BJ (cell line): Measurements from ENCODE around the gene ACOX2. TPM values are rescaled to one million over a fixed set of nuclear protein-coding genes. Genes with fewer than 3 reads are reported as not detected.
A peak's percentile ranks its signal among the peaks of the same experiment; 100 is the strongest.

Experiments used
- CTCF ChIA-PET: fragments of 350-600 bp; formaldehyde crosslinking; extraction: SDS; loops from one replicate; lab custom pipeline; 2021; ENCODE audit warnings: antibody characterized with exemption, inconsistent platforms; lab: Yijun Ruan, JAX
- POLR2A ChIA-PET: fragments of 300-600 bp; sonication (Branson Sonifier 250); formaldehyde crosslinking; extraction: SDS; loops from one replicate; lab custom pipeline; 2021; ENCODE audit warnings: antibody characterized with exemption; lab: Charles Lee
- DNase-seq: peaks from one replicate; pipeline ENCODE4 v3.0.0-alpha.2; 2011; ENCODE audit warnings: low read depth
- H3K27me3 ChIP-seq: 2 replicates; pipeline ENCODE4 v1.6.0; 2011; ENCODE audit warnings: low read length; ENCODE audit not compliant: control insufficient read depth, insufficient read depth
- H3K36me3 ChIP-seq: 2 replicates; pipeline ENCODE4 v1.5.1; 2011; ENCODE audit warnings: low read length; ENCODE audit not compliant: control insufficient read depth, insufficient read depth
- H3K4me3 ChIP-seq: 2 replicates; pipeline ENCODE4 v1.5.1; 2011; ENCODE audit warnings: low read depth, mild to moderate bottlenecking, control low read depth, low read length
- polyA plus RNA-seq: library from polyadenylated mRNA; depleted of rRNA; stranded (reverse); fragments of >200 nt; gene quantifications from 2 replicates; pipeline ENCODE4 v1.2.3, GENCODE V29; 2011
- TF ChIP-seq, protein P1 (sequence below): IDR thresholded peaks from 2 replicates; pipeline ENCODE4 v1.5.1; 2011; ENCODE audit warnings: low read depth, mild to moderate bottlenecking, control low read depth, inconsistent platforms, low read length, moderate library complexity; ENCODE audit not compliant: insufficient read depth

Gene ACOX2
- polyA plus RNA-seq, 1 experiment = 39.6 TPM

- ChIA-PET CTCF (interaction anchor here (0.6 to 16.7 kb wide), 8 partner anchors 9 to 568 kb away, joined by 3 to 371 read pairs (median 6); partner anchors contain the start of genes HTD2 and RPP14), POLR2A (no interaction called here)
- no peaks in the 10 kb centered on the region for H3K36me3 ChIP-seq
Measured at GRCh38 chr3:58566398-58567250, 29.6 kb upstream of the ACOX2 start.

GRCh38 chr3:58565621-58566397 lies 28.8 kb upstream of the ACOX2 start:
- Histone ChIP-seq H3K36me3 (no peaks in the 10 kb centered on the region), H3K4me3 (no peak overlapping the region), H3K27me3 (no peaks in the 10 kb centered on the region)
- CTCF ChIA-PET = interaction anchor here (0.8 to 16.7 kb wide), 7 partner anchors 10 to 260 kb away, joined by 3 to 371 read pairs (median 6); partner anchors contain the start of genes HTD2 and RPP14
- TF ChIP-seq, protein P1, sequence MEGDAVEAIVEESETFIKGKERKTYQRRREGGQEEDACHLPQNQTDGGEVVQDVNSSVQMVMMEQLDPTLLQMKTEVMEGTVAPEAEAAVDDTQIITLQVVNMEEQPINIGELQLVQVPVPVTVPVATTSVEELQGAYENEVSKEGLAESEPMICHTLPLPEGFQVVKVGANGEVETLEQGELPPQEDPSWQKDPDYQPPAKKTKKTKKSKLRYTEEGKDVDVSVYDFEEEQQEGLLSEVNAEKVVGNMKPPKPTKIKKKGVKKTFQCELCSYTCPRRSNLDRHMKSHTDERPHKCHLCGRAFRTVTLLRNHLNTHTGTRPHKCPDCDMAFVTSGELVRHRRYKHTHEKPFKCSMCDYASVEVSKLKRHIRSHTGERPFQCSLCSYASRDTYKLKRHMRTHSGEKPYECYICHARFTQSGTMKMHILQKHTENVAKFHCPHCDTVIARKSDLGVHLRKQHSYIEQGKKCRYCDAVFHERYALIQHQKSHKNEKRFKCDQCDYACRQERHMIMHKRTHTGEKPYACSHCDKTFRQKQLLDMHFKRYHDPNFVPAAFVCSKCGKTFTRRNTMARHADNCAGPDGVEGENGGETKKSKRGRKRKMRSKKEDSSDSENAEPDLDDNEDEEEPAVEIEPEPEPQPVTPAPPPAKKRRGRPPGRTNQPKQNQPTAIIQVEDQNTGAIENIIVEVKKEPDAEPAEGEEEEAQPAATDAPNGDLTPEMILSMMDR = no peak
- POLR2A ChIA-PET = no interaction called here
- no peak for DNase-seq

More at GRCh38 chr3:58566398-58567250, 29.6 kb upstream of the ACOX2 start:
- TF ChIP-seq, protein P1 = no peak
- no peaks in the 10 kb centered on the region for H3K27me3 ChIP-seq
- H3K4me3 ChIP-seq = no peak overlapping the region
- no peak for DNase-seq

DNA sequence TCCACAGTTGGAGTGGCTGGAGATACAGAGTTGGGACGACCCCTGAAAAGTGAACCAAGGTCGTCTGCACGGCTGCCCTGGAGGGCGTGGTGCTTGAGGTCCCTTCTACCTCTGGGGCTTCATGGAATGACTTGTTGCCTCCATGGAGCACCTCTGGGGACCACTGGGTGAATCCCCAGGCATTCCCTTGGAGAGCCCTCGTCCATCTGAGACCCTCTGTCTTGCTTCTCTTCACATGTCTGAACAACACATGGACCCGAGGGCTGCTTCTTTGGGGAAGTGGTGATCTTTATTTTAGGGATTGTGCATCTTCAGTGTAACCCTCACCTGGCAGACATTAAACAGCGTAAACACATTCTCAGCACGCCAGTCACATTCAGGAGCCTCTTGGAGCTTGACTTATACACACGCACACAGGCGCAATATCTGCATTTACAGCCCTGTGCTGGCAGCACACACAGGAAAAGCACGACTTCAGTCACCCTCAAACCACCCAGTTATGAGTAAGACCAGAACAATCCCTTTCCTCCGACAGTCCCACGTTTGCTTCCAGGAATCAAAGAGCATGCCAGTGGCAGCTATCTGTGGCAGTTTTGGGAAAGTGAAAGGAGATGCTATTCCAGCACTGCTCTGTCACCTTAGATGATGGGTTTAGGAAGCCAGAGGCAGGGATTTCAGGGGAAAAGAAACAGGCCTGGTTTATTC lies 27.6 kb upstream of the ACOX2 start:
- TF ChIP-seq, protein P1 = no peak
- Histone ChIP-seq H3K4me3 (no peak overlapping the region), H3K36me3 (no peaks in the 10 kb centered on the region), H3K27me3 (no peaks in the 10 kb centered on the region)
- peak; percentile 76 for DNase-seq
- ChIA-PET CTCF (interaction anchor here (0.6 to 16.7 kb wide), 5 partner anchors 11 to 562 kb away, joined by 3 to 371 read pairs (median 6); no protein-coding TSS in a partner anchor), POLR2A (no interaction called here)

DNA sequence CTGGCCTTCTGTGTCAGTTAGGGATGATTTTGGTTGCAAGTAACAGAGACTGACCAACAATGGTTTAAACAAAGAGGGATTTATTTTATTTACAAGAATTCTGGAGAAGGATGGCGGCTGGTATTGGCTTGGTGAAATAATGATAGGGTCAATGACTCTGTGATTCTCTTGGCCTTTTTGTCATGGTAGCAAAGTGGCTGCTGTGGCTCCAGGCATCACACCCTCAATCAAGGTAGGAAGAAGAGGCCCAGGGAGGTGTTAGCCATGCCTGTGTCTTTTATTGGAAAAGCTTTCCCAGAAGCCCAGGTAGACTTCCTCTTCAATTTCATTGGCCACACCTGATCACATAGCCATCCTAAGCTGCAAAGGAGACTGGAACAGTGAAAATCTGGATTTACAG lies 27.1 kb upstream of the ACOX2 start:
- TF ChIP-seq, protein P1 = no peak
- no peak for DNase-seq
- POLR2A ChIA-PET = no interaction called here
- CTCF ChIA-PET = interaction anchor here (0.6 to 16.7 kb wide), 2 partner anchors 63 to 563 kb away, joined by 3 to 371 read pairs; no protein-coding TSS in a partner anchor
- Histone ChIP-seq H3K36me3 (no peaks in the 10 kb centered on the region), H3K4me3 (no peak overlapping the region), H3K27me3 (no peaks in the 10 kb centered on the region)
